Nucleus accumbens (tissue), 56 donors: ENCODE measurements around the gene ARTN.

Source experiments
- DNase-seq, 56 donors: peaks; one replicate each; lab custom pipeline; 2025; lab: John Stamatoyannopoulos, UW

Gene ARTN

GRCh38 chr1:43946236-43947060 is 12.8 kb downstream of the ARTN start, which contains the start of gene IPO13:
TSS of gene IPO13 (plus strand) at chr1:43946950. CDS start at chr1:43947601, 651 bp downstream.
- peak; percentile 84 to 98 (median 95) for DNase-seq

GRCh38 chr1:43947061-43947873 is 13.7 kb downstream of the ARTN start:
- peak in 8 of 56 donors; percentile 20 to 55 (median 28) for DNase-seq

GRCh38 chr1:43947874-43948437 is 14.4 kb downstream of the ARTN start:
- peak in 2 of 56 donors; percentile 21 to 28 for DNase-seq

- peak in 3 of 56 donors; percentile 13 to 27 (median 21) for DNase-seq
Observed at GRCh38 chr1:43949678-43950077, 16.1 kb downstream of the ARTN start.

- DNase-seq = no peak
Observed at GRCh38 chr1:43951021-43951985, 17.7 kb downstream of the ARTN start.

GRCh38 chr1:43952731-43953346 is 19.2 kb downstream of the ARTN start:
- peak in 32 of 56 donors; percentile 15 to 72 (median 38) for DNase-seq

GRCh38 chr1:43953361-43953760 is 19.8 kb downstream of the ARTN start:
- DNase-seq = peak in 1 of 56 donors; percentile 29

- peak in 52 of 56 donors; percentile 27 to 95 (median 80) for DNase-seq
Observed at GRCh38 chr1:43954036-43954435, 20.4 kb downstream of the ARTN start.

- no peak for DNase-seq
Observed at GRCh38 chr1:43956234-43956633, 22.6 kb downstream of the ARTN start.

GRCh38 chr1:43957407-43958040 is 23.9 kb downstream of the ARTN start:
- peak in 3 of 56 donors; percentile 16 to 21 (median 17) for DNase-seq

- DNase-seq = peak in 7 of 56 donors; percentile 9 to 30 (median 20)
Observed at GRCh38 chr1:43958351-43959255, 25.0 kb downstream of the ARTN start.

- DNase-seq = no peak
Observed at GRCh38 chr1:43960798-43961197, 27.2 kb downstream of the ARTN start.

- peak in 3 of 56 donors; percentile 15 to 27 (median 26) for DNase-seq
Observed at GRCh38 chr1:43961692-43962091, 28.1 kb downstream of the ARTN start.

- peak in 26 of 56 donors; percentile 20 to 63 (median 39) for DNase-seq
Observed at GRCh38 chr1:43962324-43962723, 28.7 kb downstream of the ARTN start.

GRCh38 chr1:43963006-43963405 is 29.4 kb downstream of the ARTN start:
- no peak for DNase-seq

GRCh38 chr1:43963890-43964289 is 30.3 kb downstream of the ARTN start:
- DNase-seq = no peak

GRCh38 chr1:43965316-43965715 is 31.7 kb downstream of the ARTN start:
- peak in 7 of 56 donors; percentile 11 to 32 (median 17) for DNase-seq
